OCI-LY7 (cell line): ENCODE data around the gene TRAF2.

Experiments
- CTCF ChIP-seq: fragments of 200-600 bp; sonication (generic); conservative IDR thresholded peaks from 2 replicates; pipeline ENCODE4 v1.5.1; 2014; ENCODE audit warnings: mild to moderate bottlenecking, antibody characterized with exemption, low read length, moderate library complexity, mixed read lengths
- EZH2phosphoT487 ChIP-seq: fragments of 200-600 bp; sonication (generic); IDR thresholded peaks from 2 replicates; pipeline ENCODE4 v1.6.1; 2018; ENCODE audit warnings: low read depth, borderline replicate concordance, mild to moderate bottlenecking, mixed run types, antibody characterized with exemption, low read length, moderate library complexity, mixed read lengths

GRCh38 chr9:136910901-136911245 is 24.6 kb downstream of the TRAF2 start:
- 0 out of 2 replicates have a peak, but pooled peaks have one; percentile 27 for TF ChIP-seq CTCF
- no peak for TF ChIP-seq EZH2phosphoT487
